Lower leg skin (tissue), 4 donors: ENCODE measurements around the gene BAZ1B. TPM values are rescaled to one million over a fixed set of nuclear protein-coding genes. Genes with fewer than 3 reads are reported as not detected.
"Not testable (repeated sequence)": the region's sequence is repeated elsewhere in the genome, so short reads cannot be mapped to it uniquely, and the experiment has no call there.

Experiments used
- DNase-seq, 2 donors: peaks; one replicate each; pipeline ENCODE4 v3.0.0-alpha.2; 2019; ENCODE audit warnings: low spot score in 2 of 2
- H3K4me3 ChIP-seq: fragments of 200-600 bp; sonication (generic); 2 replicates; pipeline ENCODE4 v1.5.1; 2017; ENCODE audit warnings: mild to moderate bottlenecking, low read depth; ENCODE audit not compliant: poor library complexity, severe bottlenecking
- CTCF ChIP-seq, 3 donors: fragments of 450-650 bp; IDR thresholded peaks; one replicate each; pipeline ENCODE4 v1.5.1; 2016; ENCODE audit warnings: antibody characterized with exemption in 3 of 3, mild to moderate bottlenecking in 3 of 3, moderate library complexity in 2 of 3
- POLR2A ChIP-seq, 2 donors: fragments of 450-650 bp; IDR thresholded peaks; one replicate each; pipeline ENCODE4 v1.6.1; 2016 to 2017; ENCODE audit warnings: antibody characterized with exemption in 2 of 2, mild to moderate bottlenecking in 1 of 2, moderate library complexity in 1 of 2
- WGBS, 2 donors: methylation state at CpG; one replicate each; pipeline ENCODE4 v1.1.5; 2018; 5-methylcytosine and 5-hydroxymethylcytosine counted together
- intact Hi-C: fragments of 100-400 bp; cut with DNase I; formaldehyde crosslinking; loops from one replicate; pipeline ENCODE4 v1.15.0; 2023; ENCODE audit warnings: low total_unique reads
- total RNA-seq, 4 donors: library from RNA; depleted of rRNA; stranded (reverse); fragments of >200 nt; gene quantifications; one replicate each; pipeline ENCODE4 v1.1.0, GENCODE V29; 2016

The BAZ1B gene
- total RNA-seq, 4 donors from 2014 or later = 22.6 to 33.6 (median 28.8) TPM

- no peak for DNase-seq
- WGBS, 2 donors = 95% methylated on average over 5 of the region's 5 CpGs
Observed at GRCh38 chr7:73503229-73503628, 18.9 kb downstream of the BAZ1B start.

GRCh38 chr7:73496626-73497025 is 25.5 kb downstream of the BAZ1B start:
- 90 to 98% methylated on average over 7 of the region's 7 CpGs for WGBS, 2 donors
- no peak overlapping the region for H3K4me3 ChIP-seq
- intact Hi-C loops = no loop called here
- no peak for TF ChIP-seq POLR2A (IDR thresholded peaks at IDR 0.05)
- TF ChIP-seq CTCF (IDR thresholded peaks at IDR 0.05) = no peak
- no peak for DNase-seq

More at GRCh38 chr7:73503229-73503628, 18.9 kb downstream of the BAZ1B start:
- TF ChIP-seq POLR2A (IDR thresholded peaks at IDR 0.05) (no peak), CTCF (IDR thresholded peaks at IDR 0.05) (no peak)
- intact Hi-C loops = no loop called here
- H3K4me3 ChIP-seq = no peak overlapping the region

- H3K4me3 ChIP-seq, DNase-seq, intact Hi-C loops: not testable (repeated sequence)
- 95 to 97% methylated on average over 2 of the region's 2 CpGs for WGBS, 2 donors
Observed at GRCh38 chr7:73495507-73495906, 26.6 kb downstream of the BAZ1B start.

- intact Hi-C loops = no loop called here
- TF ChIP-seq CTCF (IDR thresholded peaks at IDR 0.05) (no peak), POLR2A (IDR thresholded peaks at IDR 0.05) (no peak)
- no peak overlapping the region for H3K4me3 ChIP-seq
- no peak for DNase-seq
Observed at GRCh38 chr7:73489976-73490375, 32.1 kb downstream of the BAZ1B start.

- no peak for TF ChIP-seq POLR2A (IDR thresholded peaks at IDR 0.05)
- no peak for TF ChIP-seq CTCF (IDR thresholded peaks at IDR 0.05)
- DNase-seq = no peak
- 93 to 100% methylated on average over 1 of the region's 1 CpG for WGBS, 2 donors
- no peak overlapping the region for H3K4me3 ChIP-seq
- intact Hi-C loops = no loop called here
Observed at GRCh38 chr7:73487486-73487885, 34.6 kb downstream of the BAZ1B start.

GRCh38 chr7:73483171-73483570 is 38.9 kb downstream of the BAZ1B start:
- 88 to 100% methylated on average over 1 of the region's 1 CpG for WGBS, 2 donors
- H3K4me3 ChIP-seq = no peak overlapping the region
- TF ChIP-seq POLR2A (IDR thresholded peaks at IDR 0.05) (no peak), CTCF (IDR thresholded peaks at IDR 0.05) (no peak)
- intact Hi-C loops = no loop called here
- DNase-seq = no peak
